Stimulated activated CD8-positive, alpha-beta memory T cell treated with anti-CD3 and anti-CD28 coated beads, Interleukin-4, amount 100 ng/mL, for 24 hours (primary cell): ENCODE results near the gene TIMM44.
A peak's percentile ranks its signal among the peaks of the same experiment; 100 is the strongest.

Experiments
- DNase-seq: peaks from one replicate; pipeline ENCODE4 v3.0.0-alpha.2; 2020; ENCODE audit warnings: low read depth

TIMM44 gene

DNA sequence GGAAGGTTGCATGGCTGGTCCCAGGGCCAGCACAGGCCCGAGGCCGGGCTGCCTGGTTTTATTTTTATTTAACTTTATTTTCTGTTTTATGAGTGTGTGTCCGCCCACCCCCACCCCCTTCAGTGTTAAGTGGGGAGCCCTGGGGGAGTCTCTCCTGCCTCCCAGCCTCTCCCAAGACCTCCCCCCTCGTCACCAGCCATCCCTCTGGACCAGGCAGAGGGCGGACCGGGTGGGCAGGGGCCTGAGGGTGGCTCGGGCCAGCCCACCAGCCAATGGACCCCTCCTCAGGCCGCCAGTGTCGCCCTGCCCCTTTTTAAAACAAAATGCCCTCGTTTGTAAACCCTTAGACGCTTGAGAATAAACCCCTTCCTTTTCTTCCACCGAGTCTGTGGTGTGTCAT is 29.4 kb downstream of the TIMM44 start:
- no peak for DNase-seq

DNA sequence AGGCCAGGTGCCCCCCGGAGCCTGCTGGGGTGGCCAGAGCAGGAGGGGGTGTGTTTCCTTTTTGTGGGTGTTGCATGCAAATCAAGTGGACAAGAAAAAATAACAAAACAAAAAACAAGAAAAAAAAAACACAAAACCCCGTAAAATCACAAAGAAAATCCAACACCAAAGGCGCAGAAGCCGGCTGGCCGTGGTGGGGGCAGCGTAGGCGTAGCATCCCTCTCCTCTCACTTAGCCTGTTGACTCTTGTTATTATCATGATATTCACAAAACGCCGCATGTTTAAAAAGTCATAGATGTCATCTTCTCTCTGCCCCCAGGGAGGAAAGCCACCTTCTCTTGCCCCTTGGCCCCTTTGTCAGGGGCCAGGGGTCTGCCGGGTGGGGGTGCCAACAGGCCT is 29.8 kb downstream of the TIMM44 start:
- no peak for DNase-seq

DNA sequence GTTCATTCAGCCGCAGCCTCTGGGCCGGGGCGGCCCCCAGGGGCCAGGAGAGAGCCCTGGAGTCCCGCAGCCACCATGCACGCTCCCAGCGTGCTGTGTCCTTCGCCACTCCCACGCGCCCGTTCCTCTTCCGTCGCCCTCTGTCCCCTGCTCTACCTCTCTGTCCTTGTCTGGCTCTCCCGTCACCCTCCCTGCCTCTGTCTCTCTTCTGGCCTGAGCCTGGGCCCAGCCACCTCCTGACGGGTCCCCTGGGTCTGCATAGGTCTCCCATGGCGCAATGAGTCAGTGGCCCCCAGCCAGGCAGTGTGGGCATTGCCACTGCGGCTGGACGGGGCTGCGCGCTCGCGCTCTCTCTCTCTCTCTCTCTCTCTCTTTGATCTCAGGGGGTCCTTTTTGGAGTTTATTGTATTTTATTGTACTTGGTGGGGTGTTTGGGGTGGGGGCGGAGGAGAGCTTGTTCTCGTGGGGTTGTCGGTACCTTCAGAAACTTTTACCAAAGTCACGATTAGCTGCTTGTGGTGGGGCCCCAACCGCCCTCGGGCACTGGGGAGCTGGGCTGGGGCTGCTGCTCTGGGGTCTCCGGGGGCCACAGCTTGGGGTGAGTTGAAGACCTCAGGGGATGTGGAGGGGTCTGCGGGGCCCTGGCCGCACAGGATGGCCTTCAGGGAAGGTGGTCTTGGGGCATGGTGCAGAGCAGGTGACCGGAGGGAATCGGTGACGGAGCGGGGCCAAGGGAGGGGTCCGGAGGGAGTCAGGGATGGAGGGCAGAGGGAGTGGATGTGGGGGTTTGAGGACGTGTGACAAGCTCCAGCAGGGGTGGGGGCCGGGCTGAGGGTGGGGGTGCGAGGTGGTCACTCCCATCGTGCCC is 30.5 kb downstream of the TIMM44 start:
- DNase-seq, result no peak

DNA sequence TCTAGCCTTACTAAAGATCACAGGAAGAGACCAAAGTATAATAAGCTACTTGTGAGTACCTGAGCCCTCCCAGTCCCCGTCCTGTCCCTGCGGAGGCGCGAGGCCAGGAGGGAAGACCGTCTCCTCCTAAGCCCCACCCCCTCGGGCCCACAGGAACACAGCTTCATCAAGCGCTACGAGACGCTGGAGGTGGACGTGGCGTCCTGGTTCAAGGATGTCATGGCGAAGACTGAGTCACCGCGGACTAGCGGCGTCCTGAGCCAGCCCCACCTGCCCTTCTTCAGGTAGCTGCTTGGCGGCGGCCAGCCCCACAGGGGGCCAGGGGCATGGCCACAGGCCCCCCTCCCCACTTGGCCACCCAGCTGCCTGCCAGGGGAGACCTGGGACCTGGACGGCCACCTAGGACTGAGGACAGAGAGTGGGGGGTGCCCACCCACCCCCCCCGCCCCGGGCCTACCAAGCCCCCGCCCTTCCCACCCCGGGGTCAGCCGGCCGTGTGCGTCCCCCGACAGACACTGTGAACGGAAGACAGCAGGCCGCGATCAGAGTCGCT is 31.2 kb downstream of the TIMM44 start:
- no peak for DNase-seq

DNA sequence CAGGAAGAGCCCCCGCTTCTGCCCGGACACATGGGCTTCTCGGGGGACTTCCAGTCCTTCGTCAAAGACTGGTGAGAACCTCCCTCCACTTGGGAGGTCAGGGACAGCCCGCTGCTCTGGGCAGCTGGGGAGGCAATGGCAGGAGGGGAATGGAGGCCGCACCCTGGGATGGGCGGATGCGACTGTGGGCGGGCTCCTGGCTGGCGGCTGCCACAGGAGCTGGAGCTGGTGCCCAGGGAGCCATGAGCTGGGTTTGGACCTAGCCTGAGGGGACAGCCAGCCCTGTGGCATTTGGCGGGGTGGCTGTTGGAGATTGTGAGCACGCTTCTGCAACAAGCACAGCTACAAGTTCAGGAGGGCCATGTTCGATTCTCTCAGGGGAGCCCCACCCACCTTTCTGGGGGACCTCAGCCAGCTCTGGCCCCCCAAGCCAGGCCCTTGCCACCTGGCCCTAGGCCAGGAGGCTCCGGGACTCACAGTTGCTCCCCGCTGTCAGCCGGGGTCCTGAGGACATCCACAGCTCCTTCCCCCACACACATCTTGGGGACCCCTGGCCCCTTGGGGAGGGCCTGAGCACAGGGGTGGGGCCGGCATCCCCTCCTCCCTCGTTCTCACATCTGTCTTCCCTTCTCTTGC is 31.8 kb downstream of the TIMM44 start:
- no peak for DNase-seq

DNA sequence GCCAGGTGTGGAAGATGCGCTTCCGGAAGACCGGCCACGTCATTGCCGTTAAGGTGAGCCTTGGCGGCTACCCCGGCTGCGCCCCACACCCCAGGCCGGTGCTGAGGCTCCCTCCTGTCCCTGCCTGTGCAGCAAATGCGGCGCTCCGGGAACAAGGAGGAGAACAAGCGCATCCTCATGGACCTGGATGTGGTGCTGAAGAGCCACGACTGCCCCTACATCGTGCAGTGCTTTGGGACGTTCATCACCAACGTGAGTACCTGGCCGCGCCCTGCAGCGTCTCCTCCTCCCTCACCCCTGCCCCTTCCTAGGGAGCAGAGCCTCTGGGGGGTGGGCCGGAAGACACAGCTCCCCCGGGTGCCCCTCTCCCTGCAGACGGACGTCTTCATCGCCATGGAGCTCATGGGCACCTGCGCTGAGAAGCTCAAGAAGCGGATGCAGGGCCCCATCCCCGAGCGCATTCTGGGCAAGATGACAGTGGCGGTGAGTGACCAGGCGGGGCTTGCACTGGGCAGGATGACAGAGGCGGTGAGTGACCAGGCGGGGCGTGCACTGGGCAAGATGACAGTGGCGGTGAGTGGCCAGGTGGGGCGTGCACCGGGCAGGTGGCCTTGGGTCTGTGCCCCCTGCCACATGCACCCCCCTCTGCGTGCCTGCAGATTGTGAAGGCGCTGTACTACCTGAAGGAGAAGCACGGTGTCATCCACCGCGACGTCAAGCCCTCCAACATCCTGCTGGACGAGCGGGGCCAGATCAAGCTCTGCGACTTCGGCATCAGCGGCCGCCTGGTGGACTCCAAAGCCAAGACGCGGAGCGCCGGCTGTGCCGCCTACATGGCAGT is 32.9 kb downstream of the TIMM44 start:
- no peak for DNase-seq

DNA sequence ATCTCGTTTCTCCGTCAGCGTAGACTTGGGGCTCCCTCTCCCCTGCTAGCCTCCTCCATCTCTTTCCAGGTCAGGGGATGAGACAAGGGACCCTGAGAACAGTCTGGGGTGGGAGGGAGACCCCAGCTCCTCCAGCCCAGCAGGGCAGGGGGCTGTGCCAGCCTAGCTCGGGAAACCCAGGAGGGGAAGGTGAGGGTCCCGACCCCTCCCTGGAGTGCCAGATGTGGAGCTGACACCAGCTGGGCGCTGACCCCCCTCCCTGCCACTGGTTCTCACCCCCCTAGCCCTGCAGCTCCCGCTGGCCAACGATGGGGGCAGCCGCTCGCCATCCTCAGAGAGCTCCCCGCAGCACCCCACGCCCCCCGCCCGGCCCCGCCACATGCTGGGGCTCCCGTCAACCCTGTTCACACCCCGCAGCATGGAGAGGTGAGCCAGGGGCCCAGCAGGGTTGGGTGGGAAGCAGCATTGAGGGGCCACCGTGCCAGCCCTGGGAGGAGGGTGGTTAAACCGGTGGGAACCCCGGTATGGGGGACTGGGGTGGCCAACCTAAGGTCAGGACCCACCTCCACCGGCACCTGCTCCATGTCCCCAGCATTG is 33.9 kb downstream of the TIMM44 start:
- no peak for DNase-seq

DNA sequence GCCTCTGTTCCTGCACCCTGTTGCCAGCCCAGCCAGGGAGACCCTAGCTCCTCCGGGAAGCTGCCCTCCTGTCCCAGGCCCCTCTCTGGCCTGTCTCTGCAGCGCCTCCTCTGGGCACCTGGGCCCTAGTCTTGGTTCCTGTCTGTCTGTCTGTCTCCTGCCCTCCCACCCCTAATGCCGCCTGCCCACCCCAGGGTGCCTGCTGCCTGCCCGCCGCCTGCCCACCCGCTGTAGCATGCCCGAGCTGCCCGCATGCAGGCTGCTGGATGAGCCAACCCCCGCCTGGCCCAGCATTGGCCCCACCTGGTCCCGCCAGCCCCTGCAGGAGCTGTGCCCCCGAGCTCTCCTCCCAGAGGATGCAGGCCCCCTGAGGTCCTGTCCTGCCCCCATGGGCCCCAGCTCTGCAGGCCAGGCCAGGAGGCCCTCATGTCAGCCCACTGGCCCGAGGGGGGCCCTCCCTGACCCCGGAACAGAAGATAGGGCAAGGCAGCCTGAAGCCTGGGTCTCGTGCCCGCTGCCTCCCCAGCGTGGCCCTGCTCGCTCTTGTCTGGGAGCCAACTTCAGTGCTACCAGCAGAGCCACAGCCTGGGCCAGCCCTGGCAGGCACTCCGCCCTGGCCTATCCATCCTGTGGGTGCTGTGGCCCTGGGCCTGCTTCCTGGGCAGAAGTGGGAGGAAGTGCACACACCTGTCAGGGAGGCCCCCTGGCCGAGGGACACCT is 34.6 kb downstream of the TIMM44 start:
- no peak for DNase-seq

DNA sequence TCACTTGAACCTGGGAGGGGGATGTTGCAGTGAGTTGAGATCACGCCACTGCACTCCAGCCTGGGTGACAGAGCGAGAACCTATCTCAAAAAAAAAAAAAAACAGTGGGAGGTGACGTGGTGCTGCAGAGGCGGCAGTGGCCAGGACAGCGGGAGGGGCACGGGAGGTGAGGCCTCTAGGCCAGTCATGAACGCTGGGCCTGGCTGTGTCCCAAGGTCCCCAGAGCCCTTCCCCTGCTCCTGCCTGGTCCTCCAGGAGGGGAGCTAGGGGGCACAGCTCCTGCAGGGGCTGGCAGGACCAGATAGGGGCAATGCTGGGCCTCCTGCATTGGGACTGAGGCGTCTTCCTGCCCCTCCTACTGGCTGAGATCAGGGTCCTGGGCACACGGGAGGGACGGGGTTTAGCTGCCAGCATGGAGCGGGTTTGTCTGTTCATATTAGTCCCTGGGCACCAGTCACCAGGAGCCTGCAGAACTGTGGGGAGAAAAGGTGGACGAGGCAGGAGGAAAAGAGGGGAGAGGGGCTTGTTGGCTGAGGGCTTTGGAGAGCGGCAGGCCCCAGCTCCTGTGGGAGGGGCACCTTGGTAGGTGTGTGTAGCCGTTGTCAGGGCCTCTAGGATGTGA is 35.3 kb downstream of the TIMM44 start:
- no peak for DNase-seq

DNA sequence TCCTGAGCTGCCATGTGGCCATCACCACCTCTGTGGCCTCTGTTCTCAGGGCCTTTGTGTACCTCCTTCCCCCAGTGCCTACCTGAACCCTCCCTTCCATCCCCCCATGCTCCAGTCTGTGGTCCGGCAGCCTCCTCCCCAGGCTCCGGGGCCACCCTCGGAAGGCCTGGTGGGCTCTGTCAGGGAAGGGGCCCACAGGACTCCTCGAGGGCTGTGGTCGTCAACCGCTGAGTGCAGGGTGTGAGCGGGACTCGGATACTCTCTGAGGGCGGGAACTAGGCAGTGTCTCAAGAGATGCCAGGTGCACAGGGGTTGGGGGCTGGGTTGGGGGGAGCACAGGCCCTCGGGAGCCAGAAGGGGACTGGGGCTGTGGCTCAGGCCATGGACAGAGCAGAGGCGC is 35.9 kb downstream of the TIMM44 start:
- no peak for DNase-seq

DNA sequence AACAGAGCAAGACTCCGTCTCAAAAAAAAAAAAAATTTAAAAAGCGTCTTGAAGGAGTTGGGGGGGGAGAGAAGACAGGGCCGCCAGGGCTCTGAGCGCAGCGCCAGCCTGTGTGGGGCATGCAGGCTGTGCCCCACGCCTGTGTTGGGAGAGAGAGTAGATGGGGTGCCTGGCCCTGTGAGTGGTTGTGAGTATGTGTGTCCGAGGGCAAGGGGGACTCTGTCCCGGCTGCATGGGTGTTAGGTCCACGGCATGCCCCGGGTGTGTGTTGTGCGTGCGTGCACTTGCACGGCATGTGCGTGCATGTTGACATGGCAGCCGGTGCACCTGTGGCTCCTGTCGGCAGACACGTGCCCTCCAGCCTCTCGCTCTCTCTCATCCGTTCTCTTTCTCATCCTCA is 36.3 kb downstream of the TIMM44 start:
- no peak for DNase-seq

DNA sequence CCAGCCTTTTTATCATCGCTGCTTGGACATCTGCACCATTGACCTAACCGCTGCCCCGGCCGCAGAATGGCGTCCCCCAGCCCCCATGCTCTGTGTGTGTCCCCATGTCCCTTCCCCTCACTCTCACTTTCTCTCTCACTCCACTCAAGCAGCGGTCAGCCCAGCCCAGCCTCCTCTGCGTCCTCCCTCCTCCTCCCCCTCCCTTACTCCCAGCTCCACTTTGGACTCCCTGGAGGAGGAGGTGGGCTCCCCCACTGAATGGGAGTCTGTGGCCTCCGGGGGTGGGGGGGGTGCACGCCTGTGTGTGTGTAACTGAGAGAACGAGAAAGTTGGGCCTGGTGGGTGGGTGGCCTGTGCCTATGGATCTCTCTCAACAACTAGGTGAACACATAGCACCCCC is 37.6 kb downstream of the TIMM44 start:
- no peak for DNase-seq

DNA sequence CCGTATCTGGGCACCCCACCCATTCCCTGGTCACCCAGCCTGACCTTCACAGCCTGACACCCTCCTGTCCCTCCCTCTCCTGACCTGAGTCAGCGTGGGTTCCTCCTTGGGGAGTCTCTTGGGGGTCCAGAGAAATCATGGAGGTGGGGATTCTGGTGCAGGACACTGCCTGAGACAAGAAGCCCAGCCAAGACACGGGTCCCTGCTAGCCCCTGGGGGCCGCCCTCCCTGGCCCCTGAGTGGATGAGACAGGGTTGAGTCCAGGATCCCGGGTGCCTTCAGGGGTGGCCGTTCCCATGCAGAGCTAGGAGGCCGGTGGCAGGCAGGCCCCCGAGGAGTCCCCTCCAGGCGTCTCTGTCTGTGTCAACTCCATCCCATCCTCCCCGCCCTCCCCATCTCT is 38.2 kb downstream of the TIMM44 start:
- no peak for DNase-seq

DNA sequence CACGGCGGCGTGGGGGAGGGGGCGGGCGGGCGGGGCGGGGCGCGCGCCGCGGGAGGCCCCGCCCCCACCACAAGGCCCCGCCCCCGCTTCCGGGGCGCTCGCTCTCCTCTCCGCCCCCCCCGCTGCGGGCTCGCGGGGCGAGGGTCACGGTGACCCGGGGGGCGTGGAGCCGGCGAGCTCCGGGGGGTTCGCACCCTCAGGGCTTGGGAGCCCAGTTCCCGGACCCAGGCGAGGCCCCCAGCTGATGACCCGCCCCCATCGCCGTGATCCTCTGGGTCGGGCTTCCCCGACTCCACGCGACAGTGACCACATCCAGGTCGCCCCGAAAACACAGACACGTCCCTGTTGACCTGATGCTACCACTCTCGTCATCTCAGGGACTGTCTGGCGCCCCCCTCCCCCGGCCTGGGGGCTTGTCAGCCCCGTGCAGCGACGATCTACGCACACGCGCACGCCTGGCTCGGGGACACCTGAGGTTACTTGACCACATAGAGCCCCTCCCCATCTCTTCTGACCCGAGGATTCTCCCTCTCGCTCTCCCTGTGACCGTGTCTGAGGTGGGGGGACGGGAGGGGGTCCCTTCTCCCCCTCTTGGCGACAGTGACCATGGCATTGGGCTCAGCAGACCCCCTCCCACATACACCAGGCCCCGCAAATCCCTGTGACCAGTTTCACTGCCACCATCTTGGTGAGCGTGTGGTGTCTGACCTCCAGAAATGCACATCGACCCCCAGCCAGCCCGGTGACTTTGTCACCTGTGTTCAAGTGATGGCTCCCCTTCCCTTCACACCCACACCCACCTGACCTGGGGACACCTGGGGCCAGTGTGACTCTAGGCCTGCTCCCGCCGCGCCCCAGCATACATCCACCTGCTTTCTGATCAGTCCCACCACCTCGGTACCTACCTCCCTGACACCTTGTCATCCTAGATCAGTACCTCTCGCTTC is 39.1 kb downstream of the TIMM44 start:
- peak; percentile 45 for DNase-seq

DNA sequence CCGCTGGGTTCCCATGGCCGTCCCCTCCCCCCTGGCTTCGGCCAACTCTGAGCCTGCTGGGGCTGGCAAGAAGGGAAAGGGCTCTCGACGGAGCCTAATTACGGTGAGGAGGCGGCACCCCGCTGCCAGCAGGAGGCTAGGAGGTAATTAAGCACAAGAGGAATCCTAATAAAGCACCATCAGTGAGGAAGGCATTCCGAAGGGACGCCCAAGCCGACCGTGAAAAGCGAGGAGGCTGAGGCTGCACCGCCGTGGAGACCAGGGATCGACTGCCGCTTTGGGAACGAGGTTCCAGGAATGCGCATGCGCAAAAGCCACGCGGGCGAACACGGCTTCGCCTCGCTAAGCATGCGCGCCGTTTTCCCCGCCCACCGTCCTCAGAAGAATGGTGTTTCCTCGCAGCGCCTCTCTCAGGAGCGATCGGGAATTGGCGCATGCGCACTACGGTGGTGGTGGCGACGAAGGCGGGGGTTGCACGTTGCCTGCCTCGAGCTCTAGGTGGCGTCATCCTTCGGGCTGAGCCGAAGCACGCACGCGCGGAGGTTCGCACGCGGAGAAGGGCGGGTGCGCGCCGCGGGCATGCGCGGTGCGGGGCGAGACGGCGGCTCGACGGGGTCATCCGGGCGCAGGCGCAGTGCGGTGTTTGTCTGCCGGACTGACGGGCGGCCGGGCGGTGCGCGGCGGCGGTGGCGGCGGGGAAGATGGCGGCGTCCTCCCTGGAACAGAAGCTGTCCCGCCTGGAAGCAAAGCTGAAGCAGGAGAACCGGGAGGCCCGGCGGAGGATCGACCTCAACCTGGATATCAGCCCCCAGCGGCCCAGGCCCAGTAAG is 40.0 kb downstream of the TIMM44 start, which contains the start of gene MAP2K7:
Gene MAP2K7 (plus strand): TSS at position 634 of the 830 bp plus-strand sequence. CDS start 68 bp downstream, at position 702.
- peak; percentile 100 for DNase-seq

DNA sequence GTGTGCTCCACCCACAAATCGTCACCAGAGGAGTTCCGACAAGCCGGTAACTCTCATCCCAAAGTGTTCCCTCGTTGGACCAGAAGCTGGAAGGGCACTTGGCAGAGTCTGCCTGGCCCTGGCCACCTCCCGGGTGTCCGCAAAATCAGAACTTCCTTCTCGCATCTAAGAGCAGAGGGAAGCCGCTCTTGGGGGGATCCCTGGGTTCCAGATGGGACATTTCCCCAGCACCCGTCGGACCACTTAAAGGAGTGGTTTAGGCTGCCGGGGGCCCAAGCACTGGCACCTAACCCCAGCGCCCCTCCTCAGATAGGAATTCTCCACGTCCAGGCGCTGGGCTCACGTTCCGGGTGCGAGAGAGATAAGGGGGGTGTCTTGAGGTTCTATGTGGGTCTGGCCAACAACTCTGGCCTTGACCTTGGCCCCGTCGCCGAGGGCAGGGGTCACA is 40.6 kb downstream of the TIMM44 start:
- no peak for DNase-seq

DNA sequence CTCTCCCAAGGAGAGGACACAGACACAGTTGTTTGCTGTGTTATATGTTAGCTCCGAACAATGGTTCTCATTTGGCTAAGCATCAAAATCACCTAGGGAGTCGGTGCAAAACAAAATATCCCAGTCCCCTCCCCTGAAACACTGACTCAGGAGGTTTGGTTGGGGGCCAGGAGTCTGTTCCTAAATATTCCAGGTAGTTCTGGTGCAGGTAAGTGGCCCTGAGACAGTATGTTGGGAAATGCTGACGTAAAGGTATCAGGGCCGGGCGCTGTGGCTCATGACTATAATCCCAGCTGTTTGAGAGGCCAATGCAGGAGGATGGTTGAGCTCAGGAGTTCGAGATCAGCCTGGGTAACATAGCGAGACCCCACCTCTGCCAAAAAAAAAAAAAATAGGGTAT is 42.1 kb downstream of the TIMM44 start:
- no peak for DNase-seq

DNA sequence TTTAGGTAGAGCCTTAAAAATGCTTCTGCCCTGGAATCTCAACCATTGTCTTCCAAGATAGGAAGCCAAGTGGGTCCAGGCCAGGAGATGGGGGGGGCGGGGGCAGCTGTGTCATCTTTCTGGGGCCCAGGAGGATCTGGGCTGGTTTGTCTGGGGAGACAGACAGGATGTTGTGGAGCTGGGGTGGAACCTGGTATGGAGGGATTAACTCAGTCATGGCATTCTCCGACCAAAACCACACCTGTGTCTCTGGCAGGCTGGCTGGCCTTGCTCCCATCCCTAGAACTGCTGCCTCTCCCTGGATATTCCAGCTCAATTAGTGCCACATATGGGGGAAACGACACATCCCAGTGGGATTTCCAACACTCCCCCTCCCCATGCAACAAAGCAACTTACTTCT is 42.5 kb downstream of the TIMM44 start:
- DNase-seq, result no peak
